T-cell (primary cell): ENCODE data around the gene EPSTI1. TPM values are rescaled to one million over a fixed set of nuclear protein-coding genes. Genes with fewer than 3 reads are reported as not detected.
A peak's percentile ranks its signal among the peaks of the same experiment; 100 is the strongest.

Experiments used
- ATAC-seq, 4 experiments: fragments of 200-7000 bp in 3 of 4; fragments of 150-1000 bp in 1 of 4; cut with Tn5 transposase; replicated peaks in 1 of 4; 1 replicate in 3 of 4; 2 replicates in 1 of 4; pipeline ENCODE4 v1.10.0; 2021; ENCODE audit warnings: moderate library complexity in 3 of 4, mild to moderate bottlenecking in 2 of 4, moderate number of reproducible peaks in 1 of 4
- CTCF ChIA-PET, 2 donors: fragments of 300-600 bp; sonication (Branson Sonifier 250); formaldehyde crosslinking; loops; one replicate each; lab custom pipeline; 2022; ENCODE audit warnings: antibody characterized with exemption in 2 of 2; lab: Charles Lee
- POLR2A ChIA-PET, 2 donors: fragments of 300-600 bp; sonication (Branson Sonifier 250); formaldehyde crosslinking; loops; one replicate each; lab custom pipeline; 2022; ENCODE audit warnings: antibody characterized with exemption in 2 of 2; lab: Charles Lee
- DNase-seq, 35 experiments: peaks; one replicate each; pipeline versions ENCODE4 v3.0.0 to v3.0.0-alpha.2; 2013 to 2023
- H3K27ac ChIP-seq: one replicate; pipeline ENCODE4 v1.5.1; 2013; ENCODE audit warnings: low read length
- H3K27me3 ChIP-seq, 2 experiments: replicated peaks in 1 of 2; 1 replicate in 1 of 2; 2 replicates in 1 of 2; pipeline versions ENCODE4 v1.6.1 to v1.7.0; 2013; ENCODE audit warnings: low read length in 1 of 2, mixed read lengths in 1 of 2; ENCODE audit not compliant: control insufficient read depth in 2 of 2, insufficient read depth in 2 of 2; ENCODE audit errors: extremely low read depth in 1 of 2
- H3K36me3 ChIP-seq, 2 donors: 1 replicate in 1 of 2; 2 replicates in 1 of 2; pipeline versions ENCODE4 v1.6.1 to v1.7.0; 2013; ENCODE audit warnings: low read length in 1 of 2; ENCODE audit not compliant: control insufficient read depth in 2 of 2, insufficient read depth in 1 of 2; ENCODE audit errors: extremely low read depth in 1 of 2
- H3K4me1 ChIP-seq, 2 experiments: 1 replicate in 1 of 2; 2 replicates in 1 of 2; pipeline versions ENCODE4 v1.6.1 to v1.7.0; 2013; ENCODE audit warnings: low read length in 2 of 2, mixed read lengths in 1 of 2; ENCODE audit not compliant: insufficient read depth in 2 of 2, control insufficient read depth in 1 of 2; ENCODE audit errors: extremely low read depth in 1 of 2
- H3K4me3 ChIP-seq, 2 donors: 1 replicate in 1 of 2; 2 replicates in 1 of 2; pipeline versions ENCODE4 v1.5.1 to v1.7.0; 2013; ENCODE audit warnings: mild to moderate bottlenecking in 2 of 2, low read length in 1 of 2, moderate library complexity in 1 of 2; ENCODE audit not compliant: control insufficient read depth in 1 of 2; ENCODE audit errors: extremely low read depth in 1 of 2
- H3K9me3 ChIP-seq: 2 replicates; pipeline ENCODE4 v1.7.0; 2013
- H3K27ac Mint-ChIP-seq, 2 donors: one replicate each; pipeline ENCODE4 v1.8.0; 2020 to 2021; ENCODE audit warnings: mild to moderate bottlenecking in 2 of 2, mixed read lengths in 2 of 2
- H3K27me3 Mint-ChIP-seq, 2 donors: one replicate each; pipeline ENCODE4 v1.8.0; 2021 to 2022; ENCODE audit warnings: mixed read lengths in 2 of 2
- H3K36me3 Mint-ChIP-seq: one replicate; pipeline ENCODE4 v1.8.0; 2021; ENCODE audit warnings: mixed read lengths
- H3K4me1 Mint-ChIP-seq, 3 donors: one replicate each; pipeline ENCODE4 v1.8.0; 2020 to 2022; ENCODE audit warnings: mixed read lengths in 3 of 3, mild to moderate bottlenecking in 1 of 3
- H3K4me3 Mint-ChIP-seq, 3 donors: one replicate each; pipeline ENCODE4 v1.8.0; 2020 to 2022; ENCODE audit warnings: mild to moderate bottlenecking in 3 of 3, mixed read lengths in 3 of 3, moderate library complexity in 3 of 3
- H3K9me3 Mint-ChIP-seq, 3 donors: one replicate each; pipeline ENCODE4 v1.8.0; 2020 to 2022; ENCODE audit warnings: mixed read lengths in 3 of 3
- WGBS: methylation state at CpG from one replicate; pipeline ENCODE4 v1.1.5; 2013; ENCODE audit warnings: missing lambda C conversion rate; ENCODE audit not compliant: insufficient coverage; 5-methylcytosine and 5-hydroxymethylcytosine counted together
- total RNA-seq, 35 experiments: library from RNA in 6 of 35; stranded (reverse) in 6 of 35; fragments of 120-200 nt in 1 of 35; gene quantifications; one replicate each; pipeline versions ENCODE4 v1.2.1 to v1.2.4 and lab custom pipeline; 2013 to 2026

EPSTI1 gene
- total RNA-seq, 5 donors from 2014 or later (not counting 1 experiment from before 2014, with no cell fraction given): 15.3 to 29.9 (median 28.5) TPM

GRCh38 chr13:42971691-42972347 lies 20.2 kb downstream of the EPSTI1 start:
- Mint-ChIP-seq H3K4me3 (no peak overlapping the region), H3K27me3 (no peaks in the 10 kb centered on the region), H3K36me3 (peaks cover 54% of the 10 kb centered on the region), H3K9me3 (no peaks in the 10 kb centered on the region), H3K27ac (peak overlapping the region in 1 of 2 donors; percentile 49), H3K4me1 (peaks cover 22 to 35% (median 26%) of the 10 kb centered on the region in 3 donors)
- Histone ChIP-seq H3K4me1 (peaks cover 0 to 5% of the 10 kb centered on the region in 2 experiments), H3K4me3 (no peak overlapping the region), H3K27me3 (no peaks in the 10 kb centered on the region), H3K36me3 (peaks cover 6 to 19% of the 10 kb centered on the region in 2 donors), H3K9me3 (no peaks in the 10 kb centered on the region), H3K27ac (no peak overlapping the region)
- 92% methylated on average over 5 of the region's 9 CpGs for WGBS
- ChIA-PET CTCF (interaction anchor here (0.6 to 3.4 kb wide), 14 partner anchors 9 to 833 kb away, joined by 3 to 37 read pairs (median 3); partner anchors contain the start of gene EPSTI1 (in 1 of the 2)), POLR2A (no interaction called here)
- DNase-seq (no peak), ATAC-seq (no peak)

- Histone ChIP-seq H3K4me1 (peaks cover 0 to 5% of the 10 kb centered on the region in 2 experiments), H3K9me3 (no peaks in the 10 kb centered on the region), H3K36me3 (peaks cover 6 to 19% of the 10 kb centered on the region in 2 donors), H3K27me3 (no peaks in the 10 kb centered on the region), H3K4me3 (no peak overlapping the region), H3K27ac (no peak overlapping the region)
- Mint-ChIP-seq H3K27ac (peak overlapping the region; percentile 11 to 40), H3K27me3 (no peaks in the 10 kb centered on the region), H3K4me3 (no peak overlapping the region), H3K36me3 (peaks cover 49% of the 10 kb centered on the region), H3K4me1 (peaks cover 22 to 34% (median 26%) of the 10 kb centered on the region in 3 donors), H3K9me3 (no peaks in the 10 kb centered on the region)
- 6% methylated on average over 3 of the region's 6 CpGs for WGBS
- peak; percentile 78 to 82 (median 82) for ATAC-seq
- CTCF ChIA-PET: interaction anchor here (0.6 to 3.4 kb wide), 11 partner anchors 9 to 341 kb away, joined by 3 to 37 read pairs (median 3); partner anchors contain the start of gene EPSTI1 (in 1 of the 2)
- POLR2A ChIA-PET: no interaction called here
- peak in 26 of 35 experiments; percentile 16 to 76 (median 35) for DNase-seq
Measured at GRCh38 chr13:42970824-42971690, 21.0 kb downstream of the EPSTI1 start.

GRCh38 chr13:42969565-42970172 lies 22.4 kb downstream of the EPSTI1 start:
- 22% methylated on average over 5 of the region's 12 CpGs for WGBS

GRCh38 chr13:42968906-42969305 lies 23.1 kb downstream of the EPSTI1 start:
- DNase-seq (no peak), ATAC-seq (no peak)
- Histone ChIP-seq H3K36me3 (peaks cover 6 to 34% of the 10 kb centered on the region in 2 donors), H3K9me3 (no peaks in the 10 kb centered on the region), H3K4me1 (peaks cover 0 to 5% of the 10 kb centered on the region in 2 experiments), H3K4me3 (no peak overlapping the region), H3K27me3 (no peaks in the 10 kb centered on the region), H3K27ac (no peak overlapping the region)
- H3K9me3 Mint-ChIP-seq: no peaks in the 10 kb centered on the region
- WGBS: 100% methylated on average over 1 of the region's 8 CpGs
- H3K36me3 Mint-ChIP-seq: peaks cover 41% of the 10 kb centered on the region
- no peak overlapping the region for H3K27ac Mint-ChIP-seq
- ChIA-PET POLR2A (interaction anchor here (0.6 to 0.7 kb wide), 2 partner anchors 20 to 32 kb away, joined by 7 to 9 read pairs; no protein-coding TSS in a partner anchor), CTCF (interaction anchor here (0.6 to 2.3 kb wide), 23 partner anchors 8 to 1984 kb away, joined by 3 to 9 read pairs (median 5); partner anchors contain the start of gene DNAJC15 (in 1 of the 2))
- peaks cover 22 to 34% (median 22%) of the 10 kb centered on the region in 3 donors for H3K4me1 Mint-ChIP-seq
- no peaks in the 10 kb centered on the region for H3K27me3 Mint-ChIP-seq
- H3K4me3 Mint-ChIP-seq: no peak overlapping the region

More at GRCh38 chr13:42969565-42970172, 22.4 kb downstream of the EPSTI1 start:
- peaks cover 42% of the 10 kb centered on the region for H3K36me3 Mint-ChIP-seq
- CTCF ChIA-PET: interaction anchor here (0.6 to 2.3 kb wide), 29 partner anchors 9 to 914 kb away, joined by 3 to 9 read pairs (median 4); partner anchors contain the start of gene DNAJC15 (in 1 of the 2)
- Histone ChIP-seq H3K4me1 (peaks cover 0 to 5% of the 10 kb centered on the region in 2 experiments), H3K4me3 (no peak overlapping the region), H3K9me3 (no peaks in the 10 kb centered on the region), H3K27me3 (no peaks in the 10 kb centered on the region), H3K27ac (no peak overlapping the region), H3K36me3 (peaks cover 6 to 26% of the 10 kb centered on the region in 2 donors)
- POLR2A ChIA-PET: no interaction called here
- no peaks in the 10 kb centered on the region for H3K27me3 Mint-ChIP-seq
- no peak overlapping the region for H3K27ac Mint-ChIP-seq
- peaks cover 22 to 34% (median 23%) of the 10 kb centered on the region in 3 donors for H3K4me1 Mint-ChIP-seq
- H3K9me3 Mint-ChIP-seq: no peaks in the 10 kb centered on the region
- DNase-seq (peak; percentile 54 to 91 (median 77)), ATAC-seq (peak; percentile 84 to 88 (median 86))
- no peak overlapping the region for H3K4me3 Mint-ChIP-seq

- H3K4me3 ChIP-seq: no peak overlapping the region
- CTCF ChIA-PET: interaction anchor here (0.6 to 0.7 kb wide), 3 partner anchors 56 to 1584 kb away, joined by 3 to 5 read pairs (median 3); no protein-coding TSS in a partner anchor
- peaks cover 50% of the 10 kb centered on the region for H3K36me3 Mint-ChIP-seq
- peaks cover 6 to 46% of the 10 kb centered on the region in 2 donors for H3K36me3 ChIP-seq
- H3K27ac ChIP-seq: no peak overlapping the region
- ATAC-seq (no peak), DNase-seq (no peak)
- no peak overlapping the region for H3K4me3 Mint-ChIP-seq
- no peaks in the 10 kb centered on the region for H3K27me3 Mint-ChIP-seq
- no peaks in the 10 kb centered on the region for H3K27me3 ChIP-seq
- peaks cover 22 to 32% (median 22%) of the 10 kb centered on the region in 3 donors for H3K4me1 Mint-ChIP-seq
- peaks cover 0 to 5% of the 10 kb centered on the region in 2 experiments for H3K4me1 ChIP-seq
- POLR2A ChIA-PET: no interaction called here
- no peak overlapping the region for H3K27ac Mint-ChIP-seq
- no peaks in the 10 kb centered on the region for H3K9me3 ChIP-seq
- 91% methylated on average over 4 of the region's 5 CpGs for WGBS
- no peaks in the 10 kb centered on the region for H3K9me3 Mint-ChIP-seq
Measured at GRCh38 chr13:42967660-42968059, 24.4 kb downstream of the EPSTI1 start.
